Measurements from ENCODE around the gene B3GNT4. TPM values are rescaled to one million over a fixed set of nuclear protein-coding genes. Genes with fewer than 3 reads are reported as not detected.

Gene B3GNT4
- total and polyA plus RNA-seq, 2 of the 8 experiments (the other 6 are each of a cell fraction or from before 2014, with no cell fraction given): 1.1 to 1.4 TPM

DNA sequence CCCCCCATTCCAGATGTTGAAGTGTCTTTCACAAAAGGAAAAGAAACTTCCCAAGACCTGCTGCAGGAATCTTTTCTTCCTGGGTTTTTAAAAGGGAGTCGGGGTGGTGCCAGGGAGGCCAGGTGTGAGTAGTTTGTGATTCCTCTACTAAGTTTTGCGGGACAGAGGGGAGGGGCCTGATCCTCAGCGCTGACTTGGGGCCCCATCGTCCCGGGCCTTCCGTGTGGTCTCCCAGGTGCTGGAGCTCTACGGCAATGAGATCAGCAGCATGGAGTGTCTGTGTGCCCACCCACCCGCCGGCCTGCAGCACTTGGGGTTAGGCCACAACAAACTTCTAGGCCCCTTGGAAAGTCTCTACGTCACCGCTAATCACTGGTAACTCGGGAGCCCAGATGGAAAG is 16.0 kb upstream of the B3GNT4 start (continued):
- TF ChIP-seq, protein P1, sequence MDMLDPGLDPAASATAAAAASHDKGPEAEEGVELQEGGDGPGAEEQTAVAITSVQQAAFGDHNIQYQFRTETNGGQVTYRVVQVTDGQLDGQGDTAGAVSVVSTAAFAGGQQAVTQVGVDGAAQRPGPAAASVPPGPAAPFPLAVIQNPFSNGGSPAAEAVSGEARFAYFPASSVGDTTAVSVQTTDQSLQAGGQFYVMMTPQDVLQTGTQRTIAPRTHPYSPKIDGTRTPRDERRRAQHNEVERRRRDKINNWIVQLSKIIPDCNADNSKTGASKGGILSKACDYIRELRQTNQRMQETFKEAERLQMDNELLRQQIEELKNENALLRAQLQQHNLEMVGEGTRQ (IDR thresholded peaks at IDR 0.05; ENCODE audit: low read length): no peak
- TF ChIP-seq JUND (IDR thresholded peaks at IDR 0.05; ENCODE audit: low read length): no peak
- TF ChIP-seq ASH2L (IDR thresholded peaks at IDR 0.05; ENCODE audit: low read length): no peak
- no peak for TF ChIP-seq EGR1 (IDR thresholded peaks at IDR 0.05; ENCODE audit: borderline replicate concordance, low read depth, low read length)
- no peak for TF ChIP-seq HDAC6 (IDR thresholded peaks at IDR 0.05; ENCODE audit: low read depth, low read length)
- TF ChIP-seq BCL11A (IDR thresholded peaks at IDR 0.05; ENCODE audit: low read depth in 2 of 2, low read length in 2 of 2): no peak
- no peak for TF ChIP-seq TBP (IDR thresholded peaks at IDR 0.05; ENCODE audit: low read depth, low read length)
- TF ChIP-seq, protein P2, sequence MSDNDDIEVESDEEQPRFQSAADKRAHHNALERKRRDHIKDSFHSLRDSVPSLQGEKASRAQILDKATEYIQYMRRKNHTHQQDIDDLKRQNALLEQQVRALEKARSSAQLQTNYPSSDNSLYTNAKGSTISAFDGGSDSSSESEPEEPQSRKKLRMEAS (IDR thresholded peaks at IDR 0.05): no peak

Data from H1 (cell line).